Naive thymus-derived CD4-positive, alpha-beta T cell (primary cell): ENCODE data around the gene ARID5B. TPM values are rescaled to one million over a fixed set of nuclear protein-coding genes. Genes with fewer than 3 reads are reported as not detected.

Experiments
- ATAC-seq: fragments of 150-1000 bp; cut with Tn5 transposase; 2 replicates; pipeline ENCODE4 v1.10.0; 2021; ENCODE audit warnings: mild to moderate bottlenecking, moderate library complexity
- CTCF ChIA-PET: fragments of 350-600 bp; sonication (Branson Sonifier 250); formaldehyde crosslinking; loops from one replicate; lab custom pipeline; 2021; ENCODE audit warnings: antibody characterized with exemption; lab: Charles Lee
- POLR2A ChIA-PET: fragments of 350-600 bp; sonication (Branson Sonifier 250); formaldehyde crosslinking; loops from one replicate; lab custom pipeline; 2021; ENCODE audit warnings: antibody characterized with exemption, inconsistent platforms; lab: Charles Lee
- DNase-seq, 9 donors: peaks; one replicate each; pipeline versions ENCODE4 v3.0.0 to v3.0.0-alpha.2; 2020 to 2022; ENCODE audit warnings: mixed read lengths in 1 of 9
- H3K27ac ChIP-seq: one replicate; pipeline ENCODE4 v1.7.0; 2013; ENCODE audit warnings: mild to moderate bottlenecking, low read depth, low read length, moderate library complexity
- H3K27me3 ChIP-seq, 2 donors: one replicate each; pipeline ENCODE4 v1.7.0; 2013; ENCODE audit warnings: low read length in 2 of 2, mild to moderate bottlenecking in 2 of 2, moderate library complexity in 2 of 2; ENCODE audit not compliant: control insufficient read depth in 2 of 2, insufficient read depth in 2 of 2
- H3K36me3 ChIP-seq, 3 experiments: 1 replicate in 2 of 3; 2 replicates in 1 of 3; pipeline ENCODE4 v1.7.0; 2013; ENCODE audit warnings: low read length in 3 of 3, mild to moderate bottlenecking in 3 of 3, moderate library complexity in 1 of 3; ENCODE audit not compliant: insufficient read depth in 3 of 3, control insufficient read depth in 2 of 3
- H3K4me1 ChIP-seq, 2 donors: one replicate each; pipeline ENCODE4 v1.7.0; 2013; ENCODE audit warnings: low read length in 2 of 2, mild to moderate bottlenecking in 2 of 2, moderate library complexity in 1 of 2; ENCODE audit not compliant: control insufficient read depth in 2 of 2, insufficient read depth in 2 of 2
- H3K4me3 ChIP-seq: 2 replicates; pipeline ENCODE4 v1.7.0; 2013; ENCODE audit warnings: mild to moderate bottlenecking, low read length
- H3K9me3 ChIP-seq, 3 experiments: 1 replicate in 2 of 3; 2 replicates in 1 of 3; pipeline ENCODE4 v1.7.0; 2013; ENCODE audit warnings: low read length in 3 of 3; ENCODE audit not compliant: control insufficient read depth in 2 of 3
- H3K27ac Mint-ChIP-seq, 9 donors: one replicate each; pipeline ENCODE4 v1.8.0; 2020 to 2022; ENCODE audit warnings: mixed read lengths in 9 of 9, mild to moderate bottlenecking in 8 of 9, moderate library complexity in 5 of 9, inconsistent platforms in 2 of 9
- H3K27me3 Mint-ChIP-seq, 5 donors: one replicate each; pipeline ENCODE4 v1.8.0; 2021 to 2022; ENCODE audit warnings: mixed read lengths in 5 of 5, mild to moderate bottlenecking in 1 of 5
- H3K36me3 Mint-ChIP-seq, 5 donors: one replicate each; pipeline ENCODE4 v1.8.0; 2020 to 2022; ENCODE audit warnings: mixed read lengths in 5 of 5, mild to moderate bottlenecking in 3 of 5, inconsistent platforms in 1 of 5
- H3K4me1 Mint-ChIP-seq, 7 donors: one replicate each; pipeline ENCODE4 v1.8.0; 2020 to 2022; ENCODE audit warnings: mixed read lengths in 7 of 7, mild to moderate bottlenecking in 3 of 7, inconsistent platforms in 1 of 7
- H3K4me3 Mint-ChIP-seq, 10 donors: one replicate each; pipeline ENCODE4 v1.8.0; 2020 to 2022; ENCODE audit warnings: mild to moderate bottlenecking in 10 of 10, mixed read lengths in 10 of 10, moderate library complexity in 6 of 10, inconsistent platforms in 2 of 10
- H3K9me3 Mint-ChIP-seq, 11 donors: one replicate each; pipeline ENCODE4 v1.8.0; 2020 to 2022; ENCODE audit warnings: mixed read lengths in 11 of 11, mild to moderate bottlenecking in 4 of 11, inconsistent platforms in 1 of 11, moderate library complexity in 1 of 11
- intact Hi-C, 2 donors: fragments of 100-400 bp; cut with micrococcal nuclease; formaldehyde crosslinking; loops; one replicate each; pipeline ENCODE4 v1.15.1; 2023
- polyA plus RNA-seq, 2 donors: library from polyadenylated mRNA; unstranded; fragments of 300-500 nt; fragmentation: Illumina TruSeq; gene quantifications; one replicate each; pipeline ENCODE4 v1.2.3, GENCODE V29; 2021
- total RNA-seq, 6 experiments: library from RNA in 5 of 6; stranded (reverse) in 5 of 6; gene quantifications; 1 replicate in 5 of 6; 2 replicates in 1 of 6; pipeline ENCODE4 v1.2.3 and lab custom pipeline; 2021 to 2026

Gene ARID5B
- total and polyA plus RNA-seq, 7 experiments from 2014 or later, result 18.6 to 60.8 (median 47.4) TPM

DNA sequence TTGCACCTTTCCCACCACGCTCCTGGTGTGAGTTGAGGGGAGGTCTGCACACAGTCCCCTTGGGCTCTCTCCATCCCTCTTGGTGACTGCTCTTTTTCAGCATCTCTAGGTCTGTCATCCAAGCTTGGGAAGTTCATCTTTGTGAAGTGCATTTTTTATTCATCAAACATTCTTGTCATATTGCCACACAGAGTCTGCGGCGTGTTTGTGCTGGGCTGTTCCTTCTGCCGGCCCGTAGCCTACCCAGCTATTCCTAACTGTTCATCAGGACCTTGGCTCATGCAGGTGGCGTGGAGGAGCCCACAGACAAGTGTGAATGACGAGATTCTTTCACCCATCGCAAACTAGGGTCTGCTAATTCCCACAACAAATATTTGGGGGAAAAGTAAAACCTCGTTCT, 202.4 kb downstream of the ARID5B start:
- Mint-ChIP-seq H3K27me3 (no peaks in the 10 kb centered on the region), H3K4me3 (no peak overlapping the region), H3K36me3 (peaks cover 0 to 15% (median 0%) of the 10 kb centered on the region in 5 donors), H3K4me1 (peaks cover 19 to 40% (median 30%) of the 10 kb centered on the region in 7 donors), H3K27ac (peak overlapping the region in 4 of 9 donors; percentile 22 to 53 (median 25)), H3K9me3 (no peaks in the 10 kb centered on the region)
- Histone ChIP-seq H3K36me3 (no peaks in the 10 kb centered on the region), H3K27me3 (no peaks in the 10 kb centered on the region), H3K4me3 (no peak overlapping the region), H3K9me3 (no peaks in the 10 kb centered on the region), H3K4me1 (peaks cover 3 to 10% of the 10 kb centered on the region in 2 donors), H3K27ac (no peak overlapping the region)
- intact Hi-C loops, result no loop called here
- ChIA-PET POLR2A (no interaction called here), CTCF (interaction anchor here (0.5 kb wide), 1 partner anchor 202 kb away, joined by 4 read pairs; no protein-coding TSS in a partner anchor)
- no peak for ATAC-seq
- DNase-seq, result no peak

DNA sequence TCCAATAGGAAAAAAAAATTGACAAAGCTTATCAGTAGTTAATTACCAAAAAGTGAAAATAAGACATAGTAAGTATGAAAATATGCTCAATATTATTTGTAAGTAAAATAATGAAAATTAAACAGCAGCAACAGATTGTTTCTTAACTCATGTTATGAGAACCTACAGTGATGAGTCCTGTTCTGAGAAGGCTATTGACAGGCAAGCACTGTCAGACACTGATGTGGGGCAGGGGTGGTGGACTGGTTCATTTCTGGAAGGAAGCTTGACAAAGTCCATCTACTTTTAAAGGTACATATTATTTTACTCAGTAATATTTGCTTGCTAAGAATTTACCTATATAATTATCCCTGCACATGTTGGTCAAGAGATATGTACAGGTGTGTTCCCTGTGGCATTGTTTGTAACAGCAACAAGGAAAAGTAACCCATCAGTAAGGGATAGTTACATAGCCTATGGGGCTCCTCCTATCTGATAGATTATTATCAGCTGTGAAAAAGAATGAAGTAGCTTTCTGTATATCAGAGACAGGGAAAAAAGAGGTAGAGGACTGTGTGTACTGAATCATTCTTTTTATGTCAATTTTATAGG, 205.5 kb downstream of the ARID5B start:
- no peaks in the 10 kb centered on the region for H3K27me3 ChIP-seq
- no peak for DNase-seq
- ATAC-seq, result no peak
- H3K36me3 Mint-ChIP-seq, result peaks cover 0 to 26% (median 0%) of the 10 kb centered on the region in 5 donors
- ChIA-PET CTCF (interaction anchor here (0.6 kb wide), 2 partner anchors 18 to 159 kb away, joined by 3 to 4 read pairs; no protein-coding TSS in a partner anchor), POLR2A (interaction anchor here (1.0 to 1.5 kb wide), 2 partner anchors 24 to 57 kb away, joined by 3 read pairs; no protein-coding TSS in a partner anchor)
- no peaks in the 10 kb centered on the region for H3K9me3 ChIP-seq
- no peak overlapping the region for H3K4me3 ChIP-seq
- no peaks in the 10 kb centered on the region for H3K36me3 ChIP-seq
- intact Hi-C loops, result loop anchor here in 1 of 2 donors (5.0 kb wide), 1 partner anchor 75 kb away; no protein-coding TSS in a partner anchor
- H3K4me3 Mint-ChIP-seq, result peak overlapping the region in 1 of 10 donors; percentile 20
- H3K4me1 Mint-ChIP-seq, result peaks cover 37 to 56% (median 47%) of the 10 kb centered on the region in 7 donors
- H3K27me3 Mint-ChIP-seq, result no peaks in the 10 kb centered on the region
- peaks cover 0 to 1% (median 0%) of the 10 kb centered on the region in 11 donors for H3K9me3 Mint-ChIP-seq
- peak overlapping the region in 2 of 9 donors; percentile 22 to 37 for H3K27ac Mint-ChIP-seq
- peaks cover 7 to 26% of the 10 kb centered on the region in 2 donors for H3K4me1 ChIP-seq
- no peak overlapping the region for H3K27ac ChIP-seq

DNA sequence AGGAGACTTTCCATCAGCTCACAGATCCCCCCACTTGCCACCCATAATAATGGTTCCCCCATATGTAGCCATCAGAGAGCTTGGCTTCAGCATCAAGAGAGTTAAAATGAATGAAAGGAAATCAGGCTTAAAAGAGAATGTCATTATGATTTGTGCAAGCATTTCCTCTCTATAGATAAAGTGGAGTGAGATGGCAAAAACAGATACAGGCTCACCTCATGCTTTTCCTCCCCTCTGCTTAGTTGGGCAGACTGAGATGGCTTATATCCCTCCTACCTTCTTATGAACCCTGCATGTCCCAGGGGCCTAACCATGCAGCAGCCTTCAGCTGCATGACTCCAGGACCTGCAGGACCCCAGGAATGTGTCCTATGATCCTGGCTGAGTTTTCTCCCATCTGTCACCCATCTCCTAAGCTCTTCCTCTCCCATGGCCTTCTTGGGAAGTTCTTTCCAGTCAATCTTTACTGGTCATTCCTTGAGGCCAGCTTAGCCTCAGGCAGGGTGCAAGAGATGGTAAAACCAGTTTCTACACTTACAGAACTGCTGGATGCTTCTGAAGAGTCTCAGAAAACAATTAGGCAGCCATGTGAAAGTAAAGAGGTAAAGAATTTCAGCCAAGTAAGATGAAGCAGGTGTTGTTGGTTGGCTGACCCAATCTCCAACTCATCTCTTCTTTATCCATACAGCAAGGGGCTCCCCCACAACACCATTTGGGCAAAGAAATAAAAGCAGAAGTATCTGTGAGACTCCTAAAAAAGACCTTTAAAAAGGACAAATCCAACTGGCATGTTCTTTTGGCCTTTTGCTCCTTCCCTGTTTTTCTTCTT, 207.5 kb downstream of the ARID5B start:
- POLR2A ChIA-PET, result no interaction called here
- Histone ChIP-seq H3K9me3 (no peaks in the 10 kb centered on the region), H3K4me3 (no peak overlapping the region), H3K27me3 (no peaks in the 10 kb centered on the region), H3K4me1 (peaks cover 7 to 26% of the 10 kb centered on the region in 2 donors), H3K27ac (no peak overlapping the region), H3K36me3 (no peaks in the 10 kb centered on the region)
- no peaks in the 10 kb centered on the region for H3K27me3 Mint-ChIP-seq
- ATAC-seq, result peak; percentile 51
- H3K36me3 Mint-ChIP-seq, result peaks cover 0 to 24% (median 0%) of the 10 kb centered on the region in 5 donors
- peak in 4 of 9 donors; percentile 4 to 18 (median 14) for DNase-seq
- CTCF ChIA-PET, result interaction anchor here (0.9 to 1.9 kb wide), 5 partner anchors 69 to 212 kb away, joined by 3 to 8 read pairs (median 4); no protein-coding TSS in a partner anchor
- intact Hi-C loops, result loop anchor here (2.0 to 5.0 kb wide), 3 partner anchors 20 to 74 kb away; no protein-coding TSS in a partner anchor
- peak overlapping the region in 8 of 9 donors; percentile 2 to 77 (median 20) for H3K27ac Mint-ChIP-seq
- H3K4me3 Mint-ChIP-seq, result peak overlapping the region; percentile 12 to 69 (median 56)
- H3K4me1 Mint-ChIP-seq, result peaks cover 37 to 56% (median 45%) of the 10 kb centered on the region in 7 donors
- peaks cover 0 to 1% (median 0%) of the 10 kb centered on the region in 11 donors for H3K9me3 Mint-ChIP-seq

DNA sequence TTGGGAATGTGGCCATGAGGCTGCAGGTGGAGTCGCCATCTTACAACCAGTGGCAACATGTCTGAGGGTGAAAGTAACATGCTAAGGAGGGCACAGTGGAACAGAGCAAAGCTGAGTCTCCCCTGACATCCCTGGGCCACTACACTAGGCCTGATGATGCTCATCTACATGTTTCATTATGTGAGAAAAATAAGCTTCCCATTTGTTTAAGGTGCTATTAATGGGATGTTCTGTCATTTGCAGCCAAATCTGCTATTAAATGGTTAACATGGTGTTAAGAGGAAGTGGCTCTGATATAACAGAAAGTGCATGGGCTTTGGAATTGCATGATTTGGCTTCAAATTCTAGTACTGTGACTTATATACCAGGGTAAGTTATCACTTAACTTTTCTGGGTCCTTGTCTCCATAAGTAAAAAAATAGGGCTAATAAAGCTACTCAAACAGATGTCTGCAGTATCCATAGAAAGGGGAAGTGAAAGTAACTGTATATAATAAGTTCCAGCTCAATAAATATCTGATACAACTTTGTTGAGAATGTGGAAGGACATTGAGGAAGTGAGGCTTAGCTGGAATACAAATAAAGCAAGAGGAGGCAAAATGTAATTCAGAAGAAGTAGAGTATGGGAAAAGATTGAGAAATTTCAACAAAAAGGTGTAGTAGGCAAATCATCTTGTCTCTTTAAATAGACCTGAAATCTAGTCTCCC, 208.2 kb downstream of the ARID5B start:
- no peak overlapping the region for H3K27ac ChIP-seq
- intact Hi-C loops, result loop anchor here (2.0 to 5.0 kb wide), 3 partner anchors 19 to 73 kb away; no protein-coding TSS in a partner anchor
- peak overlapping the region in 8 of 9 donors; percentile 20 to 88 (median 52) for H3K27ac Mint-ChIP-seq

DNA sequence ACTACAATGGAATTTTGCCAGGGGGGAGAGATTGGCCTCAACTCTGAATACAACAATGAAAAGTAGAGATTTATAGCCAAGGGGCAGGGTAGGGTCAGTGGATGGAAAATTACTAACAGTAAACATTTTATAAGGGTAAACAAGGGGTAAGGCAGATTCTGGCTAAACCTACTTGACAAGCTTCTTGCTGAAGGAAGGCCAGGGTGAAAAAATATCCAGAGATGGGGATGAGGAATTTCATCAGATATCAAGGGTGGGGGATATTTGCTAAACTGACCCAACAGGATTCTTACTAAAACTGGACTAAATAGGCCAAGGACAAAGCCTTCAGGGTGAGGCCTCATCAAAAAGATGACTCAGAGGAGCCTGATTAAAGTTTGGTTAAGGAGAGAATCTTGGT, 210.8 kb downstream of the ARID5B start:
- Mint-ChIP-seq H3K36me3 (peaks cover 0 to 19% (median 0%) of the 10 kb centered on the region in 5 donors), H3K4me1 (peaks cover 26 to 36% (median 31%) of the 10 kb centered on the region in 7 donors), H3K27me3 (no peaks in the 10 kb centered on the region), H3K9me3 (peaks cover 0 to 3% (median 0%) of the 10 kb centered on the region in 11 donors), H3K4me3 (no peak overlapping the region), H3K27ac (no peak overlapping the region)
- H3K27ac ChIP-seq, result no peak overlapping the region
- no peaks in the 10 kb centered on the region for H3K27me3 ChIP-seq
- DNase-seq (no peak), ATAC-seq (no peak)
- no peak overlapping the region for H3K4me3 ChIP-seq
- no peaks in the 10 kb centered on the region for H3K9me3 ChIP-seq
- intact Hi-C loops, result no loop called here
- no peaks in the 10 kb centered on the region for H3K36me3 ChIP-seq
- POLR2A ChIA-PET, result interaction anchor here (1.2 kb wide), 1 partner anchor 9 kb away, joined by 4 read pairs; no protein-coding TSS in a partner anchor
- CTCF ChIA-PET, result no interaction called here
- peaks cover 7 to 23% of the 10 kb centered on the region in 2 donors for H3K4me1 ChIP-seq

More for the DNA sequence above, 208.2 kb downstream of the ARID5B start:
- DNase-seq (no peak), ATAC-seq (peak; percentile 66)
- Mint-ChIP-seq H3K27me3 (no peaks in the 10 kb centered on the region), H3K9me3 (peaks cover 0 to 1% (median 0%) of the 10 kb centered on the region in 11 donors), H3K4me1 (peaks cover 34 to 54% (median 43%) of the 10 kb centered on the region in 7 donors), H3K36me3 (peaks cover 0 to 27% (median 0%) of the 10 kb centered on the region in 5 donors), H3K4me3 (peak overlapping the region in 8 of 10 donors; percentile 21 to 69 (median 58))
- no peaks in the 10 kb centered on the region for H3K27me3 ChIP-seq
- no peaks in the 10 kb centered on the region for H3K9me3 ChIP-seq
- ChIA-PET POLR2A (interaction anchor here (0.5 kb wide), 2 partner anchors 9 to 12 kb away, joined by 3 to 4 read pairs; no protein-coding TSS in a partner anchor), CTCF (interaction anchor here (0.9 to 1.9 kb wide), 5 partner anchors 70 to 213 kb away, joined by 3 to 8 read pairs (median 4); no protein-coding TSS in a partner anchor)
- no peaks in the 10 kb centered on the region for H3K36me3 ChIP-seq
- peaks cover 7 to 26% of the 10 kb centered on the region in 2 donors for H3K4me1 ChIP-seq
- peak overlapping the region; percentile 9 for H3K4me3 ChIP-seq
